Ovary (tissue), 9 donors: ENCODE data around the gene MAST2. TPM values are rescaled to one million over a fixed set of nuclear protein-coding genes. Genes with fewer than 3 reads are reported as not detected.
"Not testable (repeated sequence)": the region's sequence is repeated elsewhere in the genome, so short reads cannot be mapped to it uniquely, and the experiment has no call there.

ENCODE experiments used
- DNase-seq, 5 donors: peaks; one replicate each; pipeline ENCODE4 v3.0.0-alpha.2; 2019 to 2020
- H3K27ac ChIP-seq, 2 donors: fragments of 200-600 bp; one replicate each; pipeline versions ENCODE4 v1.5.1 to v1.8.0; 2019 to 2022
- H3K27me3 ChIP-seq: fragments of 200-600 bp; one replicate; pipeline ENCODE4 v1.8.0; 2022
- H3K36me3 ChIP-seq: fragments of 200-600 bp; sonication (generic); one replicate; pipeline ENCODE4 v1.5.1; 2019
- H3K4me1 ChIP-seq: one replicate; pipeline ENCODE4 v1.8.1; 2013; ENCODE audit warnings: mild to moderate bottlenecking, moderate library complexity; ENCODE audit not compliant: insufficient read depth
- H3K4me3 ChIP-seq: fragments of 200-600 bp; sonication (generic); one replicate; pipeline ENCODE4 v1.5.1; 2017
- H3K9me3 ChIP-seq, 2 donors: fragments of 200-600 bp in 1 of 2; sonication (generic) in 1 of 2; one replicate each; pipeline versions ENCODE4 v1.5.1 to v1.8.1; 2013 to 2019; ENCODE audit warnings: mild to moderate bottlenecking in 1 of 2, moderate library complexity in 1 of 2
- EP300 ChIP-seq: sonication (generic); formaldehyde crosslinking; IDR thresholded peaks from one replicate; pipeline ENCODE4 v1.6.1; 2017; ENCODE audit warnings: antibody characterized with exemption
- POLR2A ChIP-seq: fragments of 450-650 bp; IDR thresholded peaks from one replicate; pipeline ENCODE4 v1.6.1; 2017; ENCODE audit warnings: antibody characterized with exemption, mild to moderate bottlenecking, moderate library complexity
- WGBS, 3 donors: extraction: QIAGEN DNeasy Blood & Tissue Kit in 1 of 3; methylation state at CpG; one replicate each; pipeline versions ENCODE4 v1.1.5 to v1.1.7; 2013 to 2017; 5-methylcytosine and 5-hydroxymethylcytosine counted together
- intact Hi-C, 4 donors: fragments of 100-400 bp; cut with DNase I; formaldehyde crosslinking; loops; one replicate each; pipeline versions ENCODE4 v1.11.0 to v1.15.1; 2022 to 2023
- polyA plus RNA-seq, 2 donors: library from polyadenylated mRNA; stranded (reverse); fragments of 200-250 nt in 1 of 2; fragments of 350-450 nt in 1 of 2; fragmentation: Illumina TruSeq in 1 of 2; extraction: RNeasy Lipid Tissue Mini Kit (QIAGEN cat#74804) in 1 of 2; gene quantifications; one replicate each; pipeline ENCODE4 v1.2.3, GENCODE V29; 2013 to 2014
- total RNA-seq, 7 donors: library from RNA; depleted of rRNA in 2 of 7; stranded (reverse); fragments of >200 nt in 2 of 7; fragmentation: NEBNext Ultra II Directional in 3 of 7; extraction: Animal tissue kit (Norgen Biotek cat#: 25700) in 3 of 7; gene quantifications; one replicate each; pipeline versions ENCODE4 v1.1.0 to v1.2.4, GENCODE V29; 2016 to 2023
- TF ChIP-seq, protein P1 (sequence below), 3 donors: fragments of 450-650 bp in 2 of 3; fragments of 200-600 bp in 1 of 3; IDR thresholded peaks; one replicate each; pipeline versions ENCODE4 v1.5.1 to v1.8.0; 2016 to 2022; ENCODE audit warnings: antibody characterized with exemption in 3 of 3, mild to moderate bottlenecking in 1 of 3
- donor health status: DM: no; HTN: no; CAD: no; lungs with moderate emphysema.
- donor health status: DM: no; HTN: no; CAD: no.
- donor health status: Bipolar disorder and iron deficiency.
- donor health status: DM: yes; HTN: yes; CAD: no.
- donor health status: DM: no; HTN: no; CAD: no.
- donor health status: DM: yes; HTN: yes; CAD: no.

MAST2 gene
- total and polyA plus RNA-seq, 9 donors = 22.6 to 50.4 (median 31.7) TPM

DNA sequence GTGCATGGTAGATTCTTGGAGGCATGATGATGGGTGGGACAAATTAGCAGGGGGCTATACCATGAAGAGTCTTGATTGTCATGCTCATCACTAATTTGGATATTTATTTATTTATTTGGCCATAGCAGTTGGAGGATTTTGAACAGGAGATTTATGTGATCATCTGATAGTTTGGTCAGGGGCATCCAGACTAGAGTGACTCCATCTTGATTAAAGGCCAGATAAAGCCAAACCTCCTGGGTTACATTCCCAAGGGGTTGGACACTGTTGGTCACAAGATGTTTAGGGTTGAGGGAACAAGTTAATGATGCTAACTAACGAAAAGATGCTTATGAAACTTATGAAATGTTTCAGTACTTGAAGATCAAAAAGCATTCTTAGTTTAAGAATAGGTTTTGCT lies 139.8 kb downstream of the MAST2 start:
- Histone ChIP-seq H3K4me1 (peaks cover 2% of the 10 kb centered on the region), H3K9me3 (no peaks in the 10 kb centered on the region), H3K36me3 (no peaks in the 10 kb centered on the region), H3K4me3 (no peak overlapping the region), H3K27ac (no peak overlapping the region), H3K27me3 (no peaks in the 10 kb centered on the region)
- WGBS, 3 donors = 4 to 62% (median 60%) methylated on average over 1 of the region's 1 CpG
- no peak for TF ChIP-seq POLR2A
- TF ChIP-seq, protein P1, sequence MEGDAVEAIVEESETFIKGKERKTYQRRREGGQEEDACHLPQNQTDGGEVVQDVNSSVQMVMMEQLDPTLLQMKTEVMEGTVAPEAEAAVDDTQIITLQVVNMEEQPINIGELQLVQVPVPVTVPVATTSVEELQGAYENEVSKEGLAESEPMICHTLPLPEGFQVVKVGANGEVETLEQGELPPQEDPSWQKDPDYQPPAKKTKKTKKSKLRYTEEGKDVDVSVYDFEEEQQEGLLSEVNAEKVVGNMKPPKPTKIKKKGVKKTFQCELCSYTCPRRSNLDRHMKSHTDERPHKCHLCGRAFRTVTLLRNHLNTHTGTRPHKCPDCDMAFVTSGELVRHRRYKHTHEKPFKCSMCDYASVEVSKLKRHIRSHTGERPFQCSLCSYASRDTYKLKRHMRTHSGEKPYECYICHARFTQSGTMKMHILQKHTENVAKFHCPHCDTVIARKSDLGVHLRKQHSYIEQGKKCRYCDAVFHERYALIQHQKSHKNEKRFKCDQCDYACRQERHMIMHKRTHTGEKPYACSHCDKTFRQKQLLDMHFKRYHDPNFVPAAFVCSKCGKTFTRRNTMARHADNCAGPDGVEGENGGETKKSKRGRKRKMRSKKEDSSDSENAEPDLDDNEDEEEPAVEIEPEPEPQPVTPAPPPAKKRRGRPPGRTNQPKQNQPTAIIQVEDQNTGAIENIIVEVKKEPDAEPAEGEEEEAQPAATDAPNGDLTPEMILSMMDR (IDR thresholded peaks at IDR 0.05) = no peak
- no peak for TF ChIP-seq EP300
- intact Hi-C loops = no loop called here
- DNase-seq = no peak

DNA sequence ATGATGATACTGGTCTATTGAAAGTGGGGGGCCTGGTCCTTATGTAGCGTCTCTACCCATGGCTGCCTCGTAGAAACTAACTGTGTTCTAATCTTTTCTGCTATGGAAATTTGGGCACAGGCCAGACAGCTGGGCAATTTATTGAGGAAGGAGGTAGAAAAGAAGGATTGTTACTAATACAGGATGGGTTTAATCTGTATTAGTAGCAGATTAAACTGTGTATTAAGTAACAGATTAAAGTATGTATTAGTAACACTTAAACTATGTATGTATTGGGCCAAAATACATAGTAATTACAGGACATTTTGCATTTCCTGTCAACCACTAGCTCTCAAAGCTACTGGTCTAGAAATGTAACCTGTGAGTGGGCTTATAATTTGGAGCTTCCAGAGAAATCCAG lies 142.0 kb downstream of the MAST2 start:
- H3K9me3 ChIP-seq = no peaks in the 10 kb centered on the region
- no peaks in the 10 kb centered on the region for H3K36me3 ChIP-seq
- intact Hi-C loops = no loop called here
- no peak overlapping the region for H3K4me3 ChIP-seq
- H3K27me3 ChIP-seq = no peaks in the 10 kb centered on the region
- no peak overlapping the region for H3K27ac ChIP-seq
- WGBS, 3 donors = 12 to 28% (median 24%) methylated on average over 2 of the region's 2 CpGs
- TF ChIP-seq, protein P1 (IDR thresholded peaks at IDR 0.05) = no peak
- TF ChIP-seq POLR2A (no peak), EP300 (no peak)
- H3K4me1 ChIP-seq = peaks cover 2% of the 10 kb centered on the region
- no peak for DNase-seq

DNA sequence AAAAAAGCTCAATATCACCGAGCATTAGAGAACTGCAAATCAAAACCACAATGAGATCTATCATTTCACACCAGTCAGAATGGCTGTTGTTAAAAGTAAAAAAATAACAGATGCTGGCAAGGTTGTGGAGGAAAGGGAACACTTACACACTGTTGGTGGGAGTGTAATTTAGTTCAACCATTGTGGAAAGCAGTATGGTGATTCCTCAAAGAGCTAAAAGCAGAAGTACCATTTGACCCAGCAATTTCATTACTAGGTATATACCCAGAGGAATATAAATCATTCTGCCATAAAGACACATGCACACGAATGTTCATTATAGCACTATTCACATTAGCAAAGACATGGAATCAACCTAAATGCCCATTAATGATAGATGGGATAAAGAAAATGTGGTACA lies 146.1 kb downstream of the MAST2 start:
- intact Hi-C loops, DNase-seq, H3K36me3 ChIP-seq, H3K9me3 ChIP-seq, H3K27me3 ChIP-seq, H3K27ac ChIP-seq, H3K4me3 ChIP-seq, H3K4me1 ChIP-seq: not testable (repeated sequence)
- 94% methylated on average over 2 of the region's 2 CpGs for WGBS, 3 donors

DNA sequence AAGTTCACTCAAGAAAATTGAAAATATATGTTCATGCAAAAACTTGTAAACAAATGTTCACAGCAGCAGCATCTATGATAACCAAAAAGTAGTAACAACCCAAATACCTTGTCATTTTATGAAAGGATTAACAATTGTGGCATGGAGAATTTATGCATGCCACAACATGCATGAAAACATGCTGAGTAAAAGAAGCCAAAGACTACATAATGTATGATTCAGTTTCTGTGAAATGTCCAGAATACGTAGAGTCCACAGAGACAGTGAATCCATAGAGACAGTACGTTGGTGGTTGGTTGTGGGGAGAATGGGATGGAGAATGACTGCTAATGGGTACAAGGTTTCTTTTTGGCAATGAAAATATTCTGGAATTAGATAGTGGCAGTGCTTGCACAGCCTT lies 148.7 kb downstream of the MAST2 start:
- Histone ChIP-seq H3K4me1 (peaks cover 3% of the 10 kb centered on the region), H3K27me3 (no peaks in the 10 kb centered on the region), H3K4me3 (no peak overlapping the region), H3K36me3 (no peaks in the 10 kb centered on the region), H3K27ac (no peak overlapping the region), H3K9me3 (no peaks in the 10 kb centered on the region)
- DNase-seq = no peak
- TF ChIP-seq, protein P1 (IDR thresholded peaks at IDR 0.05) = no peak
- no peak for TF ChIP-seq EP300
- TF ChIP-seq POLR2A = no peak
- intact Hi-C loops = no loop called here
- WGBS, 3 donors = 92 to 99% (median 97%) methylated on average over 2 of the region's 2 CpGs

DNA sequence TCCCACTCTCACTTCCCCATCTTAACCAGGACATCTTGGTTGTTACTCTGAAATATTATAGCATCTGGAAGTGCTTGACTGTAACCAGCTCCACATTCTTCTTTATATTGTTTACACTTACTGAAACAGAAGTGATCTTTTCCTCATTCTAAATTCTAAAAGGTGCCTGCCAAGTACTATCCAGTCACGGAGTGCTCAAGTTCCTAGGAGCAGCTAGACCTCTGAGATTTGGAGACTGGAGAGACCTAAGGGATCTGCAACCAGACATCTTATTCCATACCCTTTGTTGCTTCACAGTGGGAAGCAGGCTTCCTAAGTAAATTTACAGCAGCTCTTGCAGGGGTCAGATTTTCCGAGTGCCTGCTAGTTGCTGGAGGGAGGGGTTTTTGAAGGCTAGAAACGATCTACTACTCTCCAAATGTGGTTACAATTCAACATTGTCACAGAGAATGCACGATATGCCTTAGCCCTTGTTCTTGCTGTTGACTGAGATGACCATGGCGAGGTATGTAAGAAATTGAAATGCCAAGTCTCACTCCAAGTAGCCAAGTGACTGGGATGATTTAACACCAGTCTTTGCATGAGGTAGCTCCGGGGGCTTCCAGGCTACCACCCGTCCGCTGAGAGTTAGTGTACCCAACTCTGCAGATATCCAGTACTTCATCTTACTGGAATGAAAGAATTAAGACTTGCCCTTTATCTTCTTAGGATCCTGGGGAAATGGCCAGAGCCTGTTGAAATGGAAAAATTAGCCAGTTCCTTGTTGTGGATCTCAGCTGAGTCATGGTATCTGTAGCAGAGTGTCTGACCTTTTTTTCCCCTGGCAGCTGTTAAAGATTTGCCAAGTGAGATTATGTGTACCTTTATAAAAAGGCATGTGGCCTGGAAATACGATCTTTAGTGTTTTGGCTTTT lies 150.8 kb downstream of the MAST2 start:
- peaks cover 3% of the 10 kb centered on the region for H3K4me1 ChIP-seq
- H3K27me3 ChIP-seq = no peaks in the 10 kb centered on the region
- no peak overlapping the region for H3K4me3 ChIP-seq
- H3K36me3 ChIP-seq = no peaks in the 10 kb centered on the region
- intact Hi-C loops = no loop called here
- H3K9me3 ChIP-seq = no peaks in the 10 kb centered on the region
- no peak for DNase-seq
- WGBS, 3 donors = 43 to 68% (median 57%) methylated on average over 9 of the region's 9 CpGs
- TF ChIP-seq, protein P1 (IDR thresholded peaks at IDR 0.05) = no peak
- TF ChIP-seq POLR2A (no peak), EP300 (no peak)
- H3K27ac ChIP-seq = no peak overlapping the region
